Stomach (tissue), 9 donors: Measurements from ENCODE around the gene NGDN. TPM values are rescaled to one million over a fixed set of nuclear protein-coding genes. Genes with fewer than 3 reads are reported as not detected.

Experiments used
- DNase-seq, 2 donors: peaks; one replicate each; pipeline versions ENCODE4 v3.0.0 to v3.0.0-alpha.2; 2013 to 2019
- H3K27ac ChIP-seq, 5 donors: fragments of 200-600 bp in 4 of 5; sonication (generic) in 4 of 5; one replicate each; pipeline ENCODE4 v1.5.1; 2013 to 2019; ENCODE audit warnings: mild to moderate bottlenecking in 1 of 5, moderate library complexity in 1 of 5
- H3K27me3 ChIP-seq, 3 donors: fragments of 200-600 bp; sonication (generic); one replicate each; pipeline ENCODE4 v1.5.1; 2017 to 2019; ENCODE audit warnings: mixed run types in 1 of 3
- H3K36me3 ChIP-seq, 4 donors: fragments of 200-600 bp; sonication (generic); 1 replicate in 3 of 4; 2 replicates in 1 of 4; pipeline ENCODE4 v1.5.1; 2016 to 2019
- H3K4me1 ChIP-seq, 4 donors: fragments of 200-600 bp; sonication (generic); one replicate each; pipeline ENCODE4 v1.5.1; 2016 to 2019
- H3K4me3 ChIP-seq, 4 donors: fragments of 200-600 bp; sonication (generic) in 3 of 4; one replicate each; pipeline ENCODE4 v1.5.1; 2016 to 2019; ENCODE audit warnings: mild to moderate bottlenecking in 1 of 4
- H3K9me3 ChIP-seq, 4 donors: fragments of 200-600 bp; sonication (generic); one replicate each; pipeline ENCODE4 v1.5.1; 2016 to 2019
- EP300 ChIP-seq: sonication (generic); formaldehyde crosslinking; IDR thresholded peaks from one replicate; pipeline ENCODE4 v1.6.1; 2017; ENCODE audit warnings: antibody characterized with exemption
- POLR2A ChIP-seq, 4 donors: fragments of 450-650 bp; IDR thresholded peaks; one replicate each; pipeline ENCODE4 v1.6.1; 2016; ENCODE audit warnings: antibody characterized with exemption in 4 of 4, control low read depth in 2 of 4, mild to moderate bottlenecking in 1 of 4, moderate library complexity in 1 of 4
- POLR2AphosphoS5 ChIP-seq, 3 donors: sonication (generic); formaldehyde crosslinking; IDR thresholded peaks; one replicate each; pipeline ENCODE4 v1.6.1; 2016; ENCODE audit warnings: antibody characterized with exemption in 3 of 3
- WGBS, 5 donors: extraction: QIAGEN DNeasy Blood & Tissue Kit in 3 of 5; methylation state at CpG; one replicate each; pipeline versions ENCODE4 v1.1.5 to v1.1.7; 2013 to 2018; 5-methylcytosine and 5-hydroxymethylcytosine counted together
- intact Hi-C: fragments of 100-400 bp; cut with DNase I; formaldehyde crosslinking; loops from one replicate; pipeline ENCODE4 v1.15.1; 2023; ENCODE audit warnings: low total_unique reads
- polyA plus RNA-seq, 3 donors: library from polyadenylated mRNA; stranded (reverse); fragments of 200-250 nt; gene quantifications; one replicate each; pipeline ENCODE4 v1.2.3, GENCODE V29; 2013
- total RNA-seq, 5 donors: library from RNA; depleted of rRNA; stranded (reverse); fragments of >200 nt; gene quantifications; one replicate each; pipeline versions ENCODE4 v1.1.0 to v1.2.3, GENCODE V29; 2014 to 2016
- TF ChIP-seq, protein P1 (sequence below), 7 experiments: fragments of 450-650 bp in 4 of 7; fragments of 200-600 bp in 3 of 7; sonication (generic) in 3 of 7; IDR thresholded peaks; one replicate each; pipeline ENCODE4 v1.5.1; 2016 to 2019; ENCODE audit warnings: antibody characterized with exemption in 7 of 7, control low read depth in 2 of 7, mild to moderate bottlenecking in 1 of 7
- donor health status: healthy with polysubstance abuse.
- donor health status: Bipolar disorder and iron deficiency.
- donor health status: healthy.

Gene NGDN
- total and polyA plus RNA-seq, 8 donors: 3.5 to 72.7 (median 31.7) TPM

DNA sequence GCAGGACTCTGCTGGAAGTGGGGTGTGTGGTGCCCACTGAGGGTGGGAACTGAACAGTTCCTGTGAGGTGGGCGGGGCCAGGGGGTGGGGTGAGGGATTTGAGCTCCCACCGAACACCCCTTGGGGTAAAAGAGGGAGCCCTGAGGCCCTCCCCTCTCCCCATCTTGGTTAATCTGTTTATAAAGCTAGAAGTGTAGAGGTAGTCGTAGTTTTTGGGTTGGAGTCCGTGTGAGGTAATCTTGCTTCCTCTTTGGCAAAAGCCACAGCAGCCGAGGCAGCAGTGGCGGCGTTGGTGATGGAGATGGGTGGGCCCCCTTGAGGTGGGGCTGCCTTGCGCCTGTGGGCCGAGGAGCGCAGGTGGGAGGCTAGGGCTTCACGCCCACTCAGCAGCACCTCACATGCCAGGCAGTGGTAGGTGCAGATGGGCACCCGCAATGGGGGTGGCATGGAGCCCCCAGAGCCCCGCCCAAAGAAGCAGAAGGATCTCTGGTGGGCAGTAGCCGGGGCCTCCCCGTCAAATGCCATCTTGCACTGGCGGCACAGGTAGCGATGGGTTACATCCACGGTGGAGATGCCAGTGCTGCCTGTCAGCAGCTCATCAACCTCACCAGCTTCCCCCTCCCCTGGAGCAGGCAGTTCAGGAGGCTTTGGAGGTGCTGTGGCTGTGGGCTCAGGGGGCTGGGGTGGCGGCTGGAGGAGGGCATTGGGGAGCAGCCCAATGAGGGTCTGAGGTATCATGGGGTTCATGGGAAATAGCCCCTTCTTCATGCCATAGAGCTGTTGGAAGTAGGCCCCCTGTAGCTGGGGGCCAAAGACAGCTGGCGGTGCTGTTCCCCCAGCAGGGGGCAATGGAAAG, 52.5 kb downstream of the NGDN start:
- intact Hi-C loops: no loop called here
- no peak for TF ChIP-seq POLR2A (IDR thresholded peaks at IDR 0.05)
- TF ChIP-seq, protein P1, sequence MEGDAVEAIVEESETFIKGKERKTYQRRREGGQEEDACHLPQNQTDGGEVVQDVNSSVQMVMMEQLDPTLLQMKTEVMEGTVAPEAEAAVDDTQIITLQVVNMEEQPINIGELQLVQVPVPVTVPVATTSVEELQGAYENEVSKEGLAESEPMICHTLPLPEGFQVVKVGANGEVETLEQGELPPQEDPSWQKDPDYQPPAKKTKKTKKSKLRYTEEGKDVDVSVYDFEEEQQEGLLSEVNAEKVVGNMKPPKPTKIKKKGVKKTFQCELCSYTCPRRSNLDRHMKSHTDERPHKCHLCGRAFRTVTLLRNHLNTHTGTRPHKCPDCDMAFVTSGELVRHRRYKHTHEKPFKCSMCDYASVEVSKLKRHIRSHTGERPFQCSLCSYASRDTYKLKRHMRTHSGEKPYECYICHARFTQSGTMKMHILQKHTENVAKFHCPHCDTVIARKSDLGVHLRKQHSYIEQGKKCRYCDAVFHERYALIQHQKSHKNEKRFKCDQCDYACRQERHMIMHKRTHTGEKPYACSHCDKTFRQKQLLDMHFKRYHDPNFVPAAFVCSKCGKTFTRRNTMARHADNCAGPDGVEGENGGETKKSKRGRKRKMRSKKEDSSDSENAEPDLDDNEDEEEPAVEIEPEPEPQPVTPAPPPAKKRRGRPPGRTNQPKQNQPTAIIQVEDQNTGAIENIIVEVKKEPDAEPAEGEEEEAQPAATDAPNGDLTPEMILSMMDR (IDR thresholded peaks at IDR 0.05): no peak
- no peak for TF ChIP-seq POLR2AphosphoS5 (IDR thresholded peaks at IDR 0.05)
- no peak for TF ChIP-seq EP300
- Histone ChIP-seq H3K9me3 (no peaks in the 10 kb centered on the region), H3K36me3 (peaks cover 0 to 18% (median 7%) of the 10 kb centered on the region in 4 donors), H3K27me3 (no peaks in the 10 kb centered on the region), H3K27ac (no peak overlapping the region), H3K4me1 (no peaks in the 10 kb centered on the region), H3K4me3 (no peak overlapping the region)
- no peak for DNase-seq
- WGBS, 5 donors: 74 to 86% (median 82%) methylated on average over 15 to 20 of the region's 20 CpGs

DNA sequence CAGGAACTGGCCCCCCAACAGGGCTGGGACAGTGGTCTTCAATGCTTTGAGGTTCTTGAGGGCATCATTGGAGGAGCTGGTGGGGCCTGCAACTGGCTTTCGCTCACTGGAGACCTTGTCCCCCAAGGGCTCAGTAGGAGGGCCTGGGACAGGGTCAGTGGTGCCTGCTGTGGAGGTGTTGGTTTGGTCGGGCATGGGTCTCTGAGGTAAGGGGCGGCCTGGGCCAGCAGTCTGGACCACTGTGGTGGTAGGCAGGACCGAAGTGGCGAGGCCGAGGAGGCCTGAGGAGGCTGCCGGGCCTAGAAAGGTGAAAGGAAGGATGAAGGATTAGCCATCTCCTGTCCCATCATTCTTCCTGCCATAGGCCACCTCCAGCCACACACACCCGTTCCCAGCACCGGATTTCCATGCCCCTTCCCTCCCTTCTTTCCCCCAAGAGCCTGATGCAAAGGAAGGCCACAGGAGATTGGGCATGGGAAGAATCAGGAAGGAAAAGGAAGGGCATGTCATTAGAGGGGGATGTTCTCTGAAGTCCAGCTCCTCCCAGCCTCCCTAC, 53.2 kb downstream of the NGDN start:
- no peaks in the 10 kb centered on the region for H3K27me3 ChIP-seq
- H3K27ac ChIP-seq: no peak overlapping the region
- no peak overlapping the region for H3K4me3 ChIP-seq
- TF ChIP-seq, protein P1 (IDR thresholded peaks at IDR 0.05): no peak
- TF ChIP-seq POLR2AphosphoS5 (IDR thresholded peaks at IDR 0.05) (no peak), POLR2A (IDR thresholded peaks at IDR 0.05) (no peak), EP300 (no peak)
- H3K4me1 ChIP-seq: no peaks in the 10 kb centered on the region
- H3K9me3 ChIP-seq: no peaks in the 10 kb centered on the region
- peaks cover 0 to 21% (median 7%) of the 10 kb centered on the region in 4 donors for H3K36me3 ChIP-seq
- 83 to 92% (median 86%) methylated on average over 8 to 9 of the region's 9 CpGs for WGBS, 5 donors
- no peak for DNase-seq
- intact Hi-C loops: no loop called here

DNA sequence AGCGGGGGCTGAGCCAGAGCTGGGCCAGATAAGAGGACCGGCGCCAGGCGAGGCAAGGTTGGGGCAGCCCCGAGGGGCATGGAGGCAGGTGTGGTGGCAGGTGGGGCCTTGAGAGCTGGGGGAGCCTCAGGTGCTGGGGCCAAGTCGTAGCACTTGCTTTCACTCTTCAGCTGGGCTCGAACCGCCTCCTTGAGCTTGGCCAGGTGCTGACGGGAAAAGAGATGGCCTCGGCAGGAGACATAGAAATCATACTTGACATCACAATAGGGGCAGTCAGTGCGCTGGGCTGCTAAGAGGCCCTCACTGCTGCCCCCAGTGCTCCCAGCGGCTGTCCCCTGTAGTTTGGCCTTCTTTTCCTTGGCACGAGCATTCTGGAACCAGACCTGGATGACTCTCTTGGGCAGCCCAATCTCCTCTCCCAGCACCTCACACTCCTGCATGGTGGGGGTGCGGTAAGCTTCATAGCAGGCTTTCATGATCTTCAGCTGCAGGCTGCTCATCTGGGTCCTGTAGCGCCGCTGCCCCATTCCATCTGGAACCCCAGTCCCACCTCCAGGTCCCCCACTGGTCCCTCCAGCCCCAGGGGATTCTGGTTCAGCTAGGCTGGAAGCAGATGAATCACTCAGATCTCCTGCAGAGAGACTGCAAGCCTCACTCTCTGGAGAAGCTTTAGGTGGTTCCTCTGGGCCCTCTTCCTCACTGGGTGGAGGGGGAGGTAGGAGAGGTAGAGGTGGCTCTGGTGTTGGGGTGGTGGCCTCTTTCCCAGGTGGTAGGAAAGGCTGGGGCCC, 53.9 kb downstream of the NGDN start:
- Histone ChIP-seq H3K4me1 (no peaks in the 10 kb centered on the region), H3K27ac (no peak overlapping the region), H3K4me3 (no peak overlapping the region), H3K36me3 (peaks cover 0 to 21% (median 7%) of the 10 kb centered on the region in 4 donors), H3K9me3 (no peaks in the 10 kb centered on the region), H3K27me3 (no peaks in the 10 kb centered on the region)
- 87 to 93% (median 89%) methylated on average over 11 to 16 of the region's 16 CpGs for WGBS, 5 donors
- TF ChIP-seq POLR2AphosphoS5 (IDR thresholded peaks at IDR 0.05) (no peak), EP300 (no peak)
- TF ChIP-seq, protein P1 (IDR thresholded peaks at IDR 0.05): no peak
- DNase-seq: no peak
- intact Hi-C loops: no loop called here

DNA sequence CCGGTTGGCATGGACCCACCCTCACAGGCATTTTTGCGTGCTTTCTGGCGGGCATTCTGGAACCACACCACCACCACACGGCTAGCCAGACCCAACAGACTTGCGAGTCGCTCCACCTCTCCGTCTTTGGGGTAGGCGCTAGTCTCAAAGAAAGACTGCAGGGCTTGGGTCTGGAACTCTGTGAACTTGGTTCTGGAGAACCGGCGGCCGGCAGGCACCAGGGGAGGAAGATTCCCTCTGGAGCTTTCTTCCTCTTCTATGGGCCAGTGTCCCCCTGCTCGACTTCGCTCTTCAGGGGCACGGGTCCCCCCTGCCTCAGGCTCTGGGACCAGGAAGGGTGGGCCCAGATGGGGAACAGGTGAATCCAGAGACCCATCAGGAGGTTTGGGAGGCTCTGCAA, 55.5 kb downstream of the NGDN start:
- 92 to 95% (median 94%) methylated on average over 13 to 14 of the region's 14 CpGs for WGBS, 5 donors
- TF ChIP-seq POLR2A (IDR thresholded peaks at IDR 0.05) (no peak), POLR2AphosphoS5 (IDR thresholded peaks at IDR 0.05) (no peak), EP300 (no peak)
- TF ChIP-seq, protein P1 (IDR thresholded peaks at IDR 0.05): no peak
- H3K27ac ChIP-seq: no peak overlapping the region
- intact Hi-C loops: no loop called here
- no peaks in the 10 kb centered on the region for H3K27me3 ChIP-seq
- peaks cover 0 to 21% (median 5%) of the 10 kb centered on the region in 4 donors for H3K36me3 ChIP-seq
- H3K4me1 ChIP-seq: no peaks in the 10 kb centered on the region
- H3K4me3 ChIP-seq: no peak overlapping the region
- no peak for DNase-seq
- no peaks in the 10 kb centered on the region for H3K9me3 ChIP-seq
